Activated CD4-positive, CD25-positive, alpha-beta regulatory T cell (primary cell): ENCODE results near the gene KLF9.

Experiments used
- DNase-seq, 4 experiments: peaks; one replicate each; lab custom pipeline; 2025; lab: John Stamatoyannopoulos, UW

The KLF9 gene

GRCh38 chr9:70355801-70356200 is 58.7 kb downstream of the KLF9 start:
- no peak for DNase-seq

GRCh38 chr9:70352802-70353201 is 61.7 kb downstream of the KLF9 start:
- no peak for DNase-seq

- DNase-seq = no peak
These were observed 62.1 kb downstream of the KLF9 start for GRCh38 chr9:70352356-70352755.

GRCh38 chr9:70347046-70347445 is 67.4 kb downstream of the KLF9 start:
- DNase-seq = no peak

GRCh38 chr9:70340572-70340971 is 73.9 kb downstream of the KLF9 start:
- DNase-seq = no peak
